Lower leg skin (tissue), 4 donors: ENCODE results near the gene KRT3. TPM values are rescaled to one million over a fixed set of nuclear protein-coding genes. Genes with fewer than 3 reads are reported as not detected.
"Not testable (repeated sequence)": the region's sequence is repeated elsewhere in the genome, so short reads cannot be mapped to it uniquely, and the experiment has no call there.

ENCODE experiments used
- DNase-seq, 2 donors: peaks; one replicate each; pipeline ENCODE4 v3.0.0-alpha.2; 2019; ENCODE audit warnings: low spot score in 2 of 2
- H3K4me3 ChIP-seq: fragments of 200-600 bp; sonication (generic); 2 replicates; pipeline ENCODE4 v1.5.1; 2017; ENCODE audit warnings: mild to moderate bottlenecking, low read depth; ENCODE audit not compliant: poor library complexity, severe bottlenecking
- CTCF ChIP-seq, 3 donors: fragments of 450-650 bp; IDR thresholded peaks; one replicate each; pipeline ENCODE4 v1.5.1; 2016; ENCODE audit warnings: antibody characterized with exemption in 3 of 3, mild to moderate bottlenecking in 3 of 3, moderate library complexity in 2 of 3
- POLR2A ChIP-seq, 2 donors: fragments of 450-650 bp; IDR thresholded peaks; one replicate each; pipeline ENCODE4 v1.6.1; 2016 to 2017; ENCODE audit warnings: antibody characterized with exemption in 2 of 2, mild to moderate bottlenecking in 1 of 2, moderate library complexity in 1 of 2
- WGBS, 2 donors: methylation state at CpG; one replicate each; pipeline ENCODE4 v1.1.5; 2018; 5-methylcytosine and 5-hydroxymethylcytosine counted together
- intact Hi-C: fragments of 100-400 bp; cut with DNase I; formaldehyde crosslinking; loops from one replicate; pipeline ENCODE4 v1.15.0; 2023; ENCODE audit warnings: low total_unique reads
- total RNA-seq, 4 donors: library from RNA; depleted of rRNA; stranded (reverse); fragments of >200 nt; gene quantifications; one replicate each; pipeline ENCODE4 v1.1.0, GENCODE V29; 2016

The KRT3 gene
- total RNA-seq, 4 donors from 2014 or later: not detected

- 82 to 90% methylated on average over 5 of the region's 5 CpGs for WGBS, 2 donors
- DNase-seq: no peak
- H3K4me3 ChIP-seq: no peak overlapping the region
- TF ChIP-seq POLR2A (IDR thresholded peaks at IDR 0.05) (no peak), CTCF (IDR thresholded peaks at IDR 0.05) (no peak)
- intact Hi-C loops: no loop called here
Observed at GRCh38 chr12:52766351-52767019, 29.4 kb downstream of the KRT3 start.

- H3K4me3 ChIP-seq: no peak overlapping the region
- intact Hi-C loops: no loop called here
- no peak for DNase-seq
- WGBS, 2 donors: 62 to 76% methylated on average over 1 of the region's 1 CpG
- no peak for TF ChIP-seq CTCF (IDR thresholded peaks at IDR 0.05)
- no peak for TF ChIP-seq POLR2A (IDR thresholded peaks at IDR 0.05)
Observed at GRCh38 chr12:52765702-52766101, 30.2 kb downstream of the KRT3 start.

GRCh38 chr12:52763991-52764390 is 31.9 kb downstream of the KRT3 start:
- no peak overlapping the region for H3K4me3 ChIP-seq
- no peak for TF ChIP-seq CTCF (IDR thresholded peaks at IDR 0.05)
- WGBS, 2 donors: 72 to 81% methylated on average over 2 of the region's 2 CpGs
- intact Hi-C loops: no loop called here
- no peak for DNase-seq

GRCh38 chr12:52763036-52763659 is 32.8 kb downstream of the KRT3 start:
- 79% methylated on average over 9 of the region's 9 CpGs for WGBS, 2 donors
- DNase-seq: no peak

GRCh38 chr12:52761802-52762201 is 34.1 kb downstream of the KRT3 start:
- intact Hi-C loops: no loop called here
- TF ChIP-seq POLR2A (IDR thresholded peaks at IDR 0.05): no peak
- no peak for TF ChIP-seq CTCF (IDR thresholded peaks at IDR 0.05)
- H3K4me3 ChIP-seq: no peak overlapping the region
- WGBS, 2 donors: 88 to 94% methylated on average over 2 of the region's 2 CpGs
- no peak for DNase-seq

More at GRCh38 chr12:52763036-52763659, 32.8 kb downstream of the KRT3 start:
- H3K4me3 ChIP-seq: no peak overlapping the region
- TF ChIP-seq POLR2A (IDR thresholded peaks at IDR 0.05) (no peak), CTCF (IDR thresholded peaks at IDR 0.05) (no peak)
- intact Hi-C loops: no loop called here

GRCh38 chr12:52761218-52761617 is 34.7 kb downstream of the KRT3 start:
- DNase-seq, H3K4me3 ChIP-seq, intact Hi-C loops: not testable (repeated sequence)
- whole genome bisulfite sequencing, 2 donors: 78 to 89% methylated on average over 8 of the region's 8 CpGs
